ENCODE data around the gene PCYT1B. TPM values are rescaled to one million over a fixed set of nuclear protein-coding genes. Genes with fewer than 3 reads are reported as not detected.

The PCYT1B gene
- total and polyA plus RNA-seq, 9 of the 15 experiments (the other 6 are each of a cell fraction or from before 2014, with no cell fraction given) = 0.04 to 0.34 (median 0.07) TPM; not detected in 1

DNA sequence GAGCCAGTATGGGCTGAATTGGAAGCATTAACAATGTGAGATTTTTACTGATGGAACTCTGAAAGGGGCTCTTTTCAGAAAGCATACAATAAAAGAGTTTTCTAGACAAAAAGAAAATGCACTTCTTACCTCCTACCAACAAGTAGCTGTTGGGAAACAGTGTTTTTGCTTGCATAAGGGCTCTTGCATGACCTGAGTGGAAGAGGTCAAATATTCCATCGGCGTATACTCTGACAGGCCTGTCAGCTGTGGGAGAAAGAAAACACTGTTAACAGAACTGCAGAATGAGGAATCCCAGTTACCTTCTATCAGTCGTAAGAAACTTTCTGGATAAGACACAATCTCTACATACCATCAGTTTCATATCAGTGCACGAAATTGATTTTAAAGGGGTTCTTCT lies 39.5 kb downstream of the PCYT1B start:
- no TSS peak for BruUV-seq (replicated peaks)
- 9% methylated on average over 4 of the region's 4 CpGs for WGBS (ENCODE audit: insufficient coverage, low coverage, missing lambda C conversion rate)
- no peak overlapping the region for H3K4me3 ChIP-seq
- H3K4me1 ChIP-seq (replicated peaks in 1 of 2; ENCODE audit: control insufficient read depth in 2 of 2, insufficient read depth in 2 of 2, low read length in 2 of 2) = no peaks in the 10 kb centered on the region
- H3K9me1 ChIP-seq (ENCODE audit: control insufficient read depth, insufficient read depth, low read length) = no peaks in the 10 kb centered on the region
- CTCF ChIA-PET (ENCODE audit: low intra/inter-chr PET ratio) = no interaction called here
- no peak overlapping the region for H3K4me2 ChIP-seq (ENCODE audit: insufficient read depth, low read length)
- FAIRE-seq (no peak), ATAC-seq (no peak), DNase-seq (ENCODE audit: extremely low read depth in 1 of 4, low spot score in 3 of 4) (no peak)
- POLR2A ChIA-PET = no interaction called here
- no peaks in the 10 kb centered on the region for H4K20me1 ChIP-seq (replicated peaks; ENCODE audit: control insufficient read depth, insufficient read depth, low read length)
- H3K27ac ChIP-seq (ENCODE audit: extremely low read depth, low read depth, low read length) = no peak overlapping the region
- no peaks in the 10 kb centered on the region for H3K36me3 ChIP-seq (ENCODE audit: control insufficient read depth, insufficient read depth, low read length)
- H2AFZ ChIP-seq (ENCODE audit: low read depth, low read length) = no peak overlapping the region
- intact Hi-C loops (cut with micrococcal nuclease) = no loop called here
- H3K9ac ChIP-seq (ENCODE audit: insufficient read depth in 1 of 2, low read depth in 2 of 2, low read length in 2 of 2) = no peak overlapping the region
- TF ChIP-seq NCOA4 (IDR thresholded peaks at IDR 0.05; ENCODE audit: partially characterized antibody) = no peak
- no peak for TF ChIP-seq ELF2 (CRISPR knock-in tag; IDR thresholded peaks at IDR 0.05)
- TF ChIP-seq ZNF740 (CRISPR knock-in tag; IDR thresholded peaks at IDR 0.05) = no peak
- no peak for TF ChIP-seq ZNF740 (tag; IDR thresholded peaks at IDR 0.05)
- no peak for TF ChIP-seq TAF1 (IDR thresholded peaks at IDR 0.05; ENCODE audit: control insufficient read depth, extremely low read depth, insufficient read depth, low read length, severe bottlenecking)
- no peak for TF ChIP-seq ZBTB1 (CRISPR knock-in tag; IDR thresholded peaks at IDR 0.05; ENCODE audit: borderline replicate concordance, low read depth)
- TF ChIP-seq, protein P1, sequence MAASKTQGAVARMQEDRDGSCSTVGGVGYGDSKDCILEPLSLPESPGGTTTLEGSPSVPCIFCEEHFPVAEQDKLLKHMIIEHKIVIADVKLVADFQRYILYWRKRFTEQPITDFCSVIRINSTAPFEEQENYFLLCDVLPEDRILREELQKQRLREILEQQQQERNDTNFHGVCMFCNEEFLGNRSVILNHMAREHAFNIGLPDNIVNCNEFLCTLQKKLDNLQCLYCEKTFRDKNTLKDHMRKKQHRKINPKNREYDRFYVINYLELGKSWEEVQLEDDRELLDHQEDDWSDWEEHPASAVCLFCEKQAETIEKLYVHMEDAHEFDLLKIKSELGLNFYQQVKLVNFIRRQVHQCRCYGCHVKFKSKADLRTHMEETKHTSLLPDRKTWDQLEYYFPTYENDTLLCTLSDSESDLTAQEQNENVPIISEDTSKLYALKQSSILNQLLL (CRISPR knock-in tag; IDR thresholded peaks at IDR 0.05; ENCODE audit: borderline replicate concordance) = no peak
- no peak for TF ChIP-seq POLR2H (tag; IDR thresholded peaks at IDR 0.05; ENCODE audit: low read depth)
- TF ChIP-seq MTA1 (IDR thresholded peaks at IDR 0.05; ENCODE audit: borderline replicate concordance) = no peak
- no peak for TF ChIP-seq SREBF1 (IDR thresholded peaks at IDR 0.05; ENCODE audit: borderline replicate concordance, low read depth, low read length)
- TF ChIP-seq PURB (CRISPR knock-in tag; IDR thresholded peaks at IDR 0.05; ENCODE audit: low read depth) = no peak
- no peak for TF ChIP-seq GABPB2 (CRISPR knock-in tag; conservative IDR thresholded peaks at IDR 0.05)
- no peak for TF ChIP-seq MTF1 (CRISPR knock-in tag; IDR thresholded peaks at IDR 0.05; ENCODE audit: borderline replicate concordance)
- TF ChIP-seq, protein P2, sequence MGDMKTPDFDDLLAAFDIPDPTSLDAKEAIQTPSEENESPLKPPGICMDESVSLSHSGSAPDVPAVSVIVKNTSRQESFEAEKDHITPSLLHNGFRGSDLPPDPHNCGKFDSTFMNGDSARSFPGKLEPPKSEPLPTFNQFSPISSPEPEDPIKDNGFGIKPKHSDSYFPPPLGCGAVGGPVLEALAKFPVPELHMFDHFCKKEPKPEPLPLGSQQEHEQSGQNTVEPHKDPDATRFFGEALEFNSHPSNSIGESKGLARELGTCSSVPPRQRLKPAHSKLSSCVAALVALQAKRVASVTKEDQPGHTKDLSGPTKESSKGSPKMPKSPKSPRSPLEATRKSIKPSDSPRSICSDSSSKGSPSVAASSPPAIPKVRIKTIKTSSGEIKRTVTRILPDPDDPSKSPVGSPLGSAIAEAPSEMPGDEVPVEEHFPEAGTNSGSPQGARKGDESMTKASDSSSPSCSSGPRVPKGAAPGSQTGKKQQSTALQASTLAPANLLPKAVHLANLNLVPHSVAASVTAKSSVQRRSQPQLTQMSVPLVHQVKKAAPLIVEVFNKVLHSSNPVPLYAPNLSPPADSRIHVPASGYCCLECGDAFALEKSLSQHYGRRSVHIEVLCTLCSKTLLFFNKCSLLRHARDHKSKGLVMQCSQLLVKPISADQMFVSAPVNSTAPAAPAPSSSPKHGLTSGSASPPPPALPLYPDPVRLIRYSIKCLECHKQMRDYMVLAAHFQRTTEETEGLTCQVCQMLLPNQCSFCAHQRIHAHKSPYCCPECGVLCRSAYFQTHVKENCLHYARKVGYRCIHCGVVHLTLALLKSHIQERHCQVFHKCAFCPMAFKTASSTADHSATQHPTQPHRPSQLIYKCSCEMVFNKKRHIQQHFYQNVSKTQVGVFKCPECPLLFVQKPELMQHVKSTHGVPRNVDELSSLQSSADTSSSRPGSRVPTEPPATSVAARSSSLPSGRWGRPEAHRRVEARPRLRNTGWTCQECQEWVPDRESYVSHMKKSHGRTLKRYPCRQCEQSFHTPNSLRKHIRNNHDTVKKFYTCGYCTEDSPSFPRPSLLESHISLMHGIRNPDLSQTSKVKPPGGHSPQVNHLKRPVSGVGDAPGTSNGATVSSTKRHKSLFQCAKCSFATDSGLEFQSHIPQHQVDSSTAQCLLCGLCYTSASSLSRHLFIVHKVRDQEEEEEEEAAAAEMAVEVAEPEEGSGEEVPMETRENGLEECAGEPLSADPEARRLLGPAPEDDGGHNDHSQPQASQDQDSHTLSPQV (IDR thresholded peaks at IDR 0.05) = no peak
- H3K79me2 ChIP-seq (ENCODE audit: control insufficient read depth, insufficient read depth, low read length) = no peaks in the 10 kb centered on the region
- H3K9me3 ChIP-seq (replicated peaks; ENCODE audit: control insufficient read depth, insufficient read depth, low read depth, low read length) = no peaks in the 10 kb centered on the region
- in situ Hi-C loops (cut with MboI) = no loop called here
- peaks cover 0 to 6% of the 10 kb centered on the region in 2 experiments; a peak in 2 of 5 replicates for H3K27me3 ChIP-seq (ENCODE audit: control insufficient read depth in 2 of 2, insufficient read depth in 2 of 2, low read length in 2 of 2)

All from K562 (cell line).